ENCODE data around the gene HNRNPUL1.

Gene HNRNPUL1

GRCh38 chr19:41234512-41235168 lies 29.5 kb upstream of the HNRNPUL1 start:
- no peak for DNase-seq

- DNase-seq: no peak
These were observed 28.7 kb upstream of the HNRNPUL1 start for GRCh38 chr19:41235480-41235879.

GRCh38 chr19:41238244-41238643 lies 25.9 kb upstream of the HNRNPUL1 start:
- no peak for DNase-seq

- no peak for DNase-seq
These were observed 24.8 kb upstream of the HNRNPUL1 start for GRCh38 chr19:41239363-41239762.

GRCh38 chr19:41239961-41240574 lies 24.1 kb upstream of the HNRNPUL1 start:
- no peak for DNase-seq

GRCh38 chr19:41241859-41242258 lies 22.3 kb upstream of the HNRNPUL1 start:
- DNase-seq: no peak

GRCh38 chr19:41244117-41244516 lies 20.1 kb upstream of the HNRNPUL1 start:
- DNase-seq: no peak

- no peak for DNase-seq
These were observed 18.3 kb upstream of the HNRNPUL1 start for GRCh38 chr19:41245843-41246242.

GRCh38 chr19:41248895-41249294 lies 15.3 kb upstream of the HNRNPUL1 start:
- DNase-seq: no peak

GRCh38 chr19:41249707-41250423 lies 14.3 kb upstream of the HNRNPUL1 start:
- no peak for DNase-seq

- DNase-seq: no peak
These were observed 10.5 kb upstream of the HNRNPUL1 start for GRCh38 chr19:41253660-41254059.

- DNase-seq: no peak
These were observed 9.0 kb upstream of the HNRNPUL1 start for GRCh38 chr19:41255171-41255570.

- no peak for DNase-seq
These were observed 2.5 kb upstream of the HNRNPUL1 start for GRCh38 chr19:41261474-41262190.

GRCh38 chr19:41263042-41263849 lies 926 bp upstream of the HNRNPUL1 start:
- DNase-seq: peak; percentile 77 to 87

- DNase-seq: peak; percentile 26 to 47
These were observed 616 bp downstream of the HNRNPUL1 start for GRCh38 chr19:41264581-41265394.

GRCh38 chr19:41265395-41266153 lies 1.4 kb downstream of the HNRNPUL1 start:
- peak in 1 of 2 experiments; percentile 26 for DNase-seq

GRCh38 chr19:41269055-41269454 lies 4.9 kb downstream of the HNRNPUL1 start:
- DNase-seq: no peak

- DNase-seq: no peak
These were observed 5.4 kb downstream of the HNRNPUL1 start for GRCh38 chr19:41269571-41269970.

- DNase-seq: no peak
These were observed 8.9 kb downstream of the HNRNPUL1 start for GRCh38 chr19:41273076-41273475.

GRCh38 chr19:41274802-41275201 lies 10.6 kb downstream of the HNRNPUL1 start:
- no peak for DNase-seq

GRCh38 chr19:41276231-41276630 lies 12.1 kb downstream of the HNRNPUL1 start:
- no peak for DNase-seq

Data from Kasumi-1 (cell line).